ENCODE measurements around the gene SLC38A7.

SLC38A7 gene

GRCh38 chr16:58634265-58634802, 50.2 kb downstream of the SLC38A7 start:
- DNase-seq: no peak

- DNase-seq: peak; percentile 100
These were observed 54.6 kb downstream of the SLC38A7 start, which contains the start of gene CNOT1 for GRCh38 chr16:58629733-58630640. Gene CNOT1 (minus strand): TSS chr16:58629826. CDS start chr16:58599337, 30,489 bp downstream.

- DNase-seq: peak; percentile 56
These were observed 55.5 kb downstream of the SLC38A7 start for GRCh38 chr16:58628845-58629732.

GRCh38 chr16:58624209-58624608, 60.4 kb downstream of the SLC38A7 start:
- DNase-seq: no peak

GRCh38 chr16:58620396-58620795, 64.2 kb downstream of the SLC38A7 start:
- no peak for DNase-seq

GRCh38 chr16:58615280-58615679, 69.3 kb downstream of the SLC38A7 start:
- DNase-seq: peak; percentile 56

Measured in HCEC 1CT (cell line).